PC-3 (cell line): ENCODE data around the gene MYB. TPM values are rescaled to one million over a fixed set of nuclear protein-coding genes. Genes with fewer than 3 reads are reported as not detected.

Experiments used
- ATAC-seq: fragments of 200-7000 bp; cut with Tn5 transposase; 2 replicates; pipeline ENCODE4 v1.9.1; 2020; ENCODE audit warnings: mild to moderate bottlenecking, moderate library complexity
- BruUV-seq: library from RNA; stranded (reverse); fragments of 400-500 nt; replicated peaks from 2 replicates; lab custom pipeline; 2021; lab: Mats Ljungman, UMichigan
- CTCF ChIA-PET: fragments of 300-600 bp; sonication (Branson Sonifier 250); formaldehyde crosslinking; loops from one replicate; lab custom pipeline; 2022; ENCODE audit warnings: antibody characterized with exemption; lab: Charles Lee
- POLR2A ChIA-PET: fragments of 300-600 bp; sonication (Branson Sonifier 250); formaldehyde crosslinking; loops from one replicate; lab custom pipeline; 2022; ENCODE audit warnings: antibody characterized with exemption; ENCODE audit not compliant: unreplicated experiment; lab: Charles Lee
- DNase-seq: peaks from one replicate; pipeline ENCODE4 v3.0.0-alpha.2; 2015
- H2AFZ ChIP-seq: fragments of 300-600 bp; sonication (generic); 2 replicates; pipeline ENCODE4 v1.6.0; 2016; ENCODE audit warnings: antibody characterized with exemption, low read length
- H3F3A ChIP-seq: fragments of 300-600 bp; sonication (generic); one replicate; pipeline ENCODE4 v1.6.0; 2017; ENCODE audit warnings: antibody characterized with exemption, low read length, control low read depth, mild to moderate bottlenecking; ENCODE audit not compliant: unreplicated experiment
- H3K27ac ChIP-seq: fragments of 300-600 bp; sonication (generic); 2 replicates; pipeline ENCODE4 v1.5.1; 2016; ENCODE audit warnings: mild to moderate bottlenecking, low read length
- H3K27me3 ChIP-seq: fragments of 300-600 bp; sonication (generic); 2 replicates; pipeline ENCODE4 v1.6.1; 2016; ENCODE audit warnings: low read length, mixed read lengths
- H3K36me3 ChIP-seq: fragments of 300-600 bp; sonication (generic); 2 replicates; pipeline ENCODE4 v1.6.1; 2016; ENCODE audit warnings: low read depth, mixed run types, low read length, mixed read lengths
- H3K4me1 ChIP-seq: fragments of 300-600 bp; sonication (generic); 2 replicates; pipeline ENCODE4 v1.5.1; 2016; ENCODE audit warnings: low read length; ENCODE audit not compliant: insufficient read depth
- H3K4me2 ChIP-seq: fragments of 300-600 bp; sonication (generic); 2 replicates; pipeline ENCODE4 v1.6.0; 2016; ENCODE audit warnings: low read length
- H3K4me3 ChIP-seq: fragments of 300-600 bp; sonication (generic); 2 replicates; pipeline ENCODE4 v1.5.1; 2016; ENCODE audit warnings: mild to moderate bottlenecking, low read length, mixed read lengths
- H3K79me2 ChIP-seq: fragments of 300-600 bp; sonication (generic); 2 replicates; pipeline ENCODE4 v1.6.1; 2017; ENCODE audit warnings: low read length, mixed read lengths
- H3K9ac ChIP-seq: fragments of 300-600 bp; sonication (generic); 2 replicates; pipeline ENCODE4 v1.6.0; 2016; ENCODE audit warnings: mild to moderate bottlenecking, low read length
- H3K9me2 ChIP-seq: fragments of 300-600 bp; sonication (generic); replicated peaks from 2 replicates; pipeline ENCODE4 v1.6.1; 2016; ENCODE audit warnings: mixed run types, low read length, mixed read lengths
- H3K9me3 ChIP-seq: fragments of 300-600 bp; sonication (generic); 2 replicates; pipeline ENCODE4 v1.6.1; 2016; ENCODE audit warnings: low read length, mixed read lengths
- H4K20me1 ChIP-seq: fragments of 300-600 bp; sonication (generic); 2 replicates; pipeline ENCODE4 v1.6.1; 2016; ENCODE audit warnings: low read length, mixed read lengths
- EZH2 ChIP-seq: fragments of 300-600 bp; sonication (generic); IDR thresholded peaks from one replicate; pipeline ENCODE4 v1.6.1; 2017; ENCODE audit warnings: antibody characterized with exemption, mild to moderate bottlenecking, low read length; ENCODE audit not compliant: unreplicated experiment
- EZH2phosphoT487 ChIP-seq: fragments of 300-600 bp; sonication (generic); IDR thresholded peaks from 2 replicates; pipeline ENCODE4 v1.6.1; 2018; ENCODE audit warnings: mild to moderate bottlenecking, antibody characterized with exemption, low read length, borderline replicate concordance
- intact Hi-C: fragments of 100-400 bp; cut with micrococcal nuclease; formaldehyde crosslinking; loops from 2 replicates; pipeline ENCODE4 v1.9.0; 2023
- total RNA-seq: library from RNA; depleted of rRNA; stranded (reverse); fragments of >200 nt; gene quantifications from 2 replicates; pipeline ENCODE4 v1.2.3, GENCODE V29; 2014
- TF ChIP-seq, protein P1 (sequence below): fragments of 300-600 bp; sonication (generic); conservative IDR thresholded peaks from 2 replicates; pipeline ENCODE4 v1.5.1; 2017; ENCODE audit warnings: antibody characterized with exemption, low read depth, mild to moderate bottlenecking, low read length

The MYB gene
- total RNA-seq, 1 experiment from 2014 or later: 4.4 TPM

GRCh38 chr6:135219346-135219745, 38.2 kb downstream of the MYB start:
- DNase-seq (no peak), ATAC-seq (no peak)
- Histone ChIP-seq H2AFZ (no peak overlapping the region), H3K4me3 (no peak overlapping the region), H3K9ac (no peak overlapping the region), H3F3A (no peaks in the 10 kb centered on the region), H4K20me1 (no peaks in the 10 kb centered on the region), H3K4me2 (no peak overlapping the region), H3K9me3 (no peaks in the 10 kb centered on the region), H3K4me1 (no peaks in the 10 kb centered on the region), H3K79me2 (no peaks in the 10 kb centered on the region), H3K27ac (no peak overlapping the region), H3K9me2 (no peaks in the 10 kb centered on the region), H3K27me3 (no peaks in the 10 kb centered on the region), H3K36me3 (no peaks in the 10 kb centered on the region)
- ChIA-PET POLR2A (no interaction called here), CTCF (no interaction called here)
- intact Hi-C loops: no loop called here
- BruUV-seq: no TSS peak
- TF ChIP-seq, protein P1, sequence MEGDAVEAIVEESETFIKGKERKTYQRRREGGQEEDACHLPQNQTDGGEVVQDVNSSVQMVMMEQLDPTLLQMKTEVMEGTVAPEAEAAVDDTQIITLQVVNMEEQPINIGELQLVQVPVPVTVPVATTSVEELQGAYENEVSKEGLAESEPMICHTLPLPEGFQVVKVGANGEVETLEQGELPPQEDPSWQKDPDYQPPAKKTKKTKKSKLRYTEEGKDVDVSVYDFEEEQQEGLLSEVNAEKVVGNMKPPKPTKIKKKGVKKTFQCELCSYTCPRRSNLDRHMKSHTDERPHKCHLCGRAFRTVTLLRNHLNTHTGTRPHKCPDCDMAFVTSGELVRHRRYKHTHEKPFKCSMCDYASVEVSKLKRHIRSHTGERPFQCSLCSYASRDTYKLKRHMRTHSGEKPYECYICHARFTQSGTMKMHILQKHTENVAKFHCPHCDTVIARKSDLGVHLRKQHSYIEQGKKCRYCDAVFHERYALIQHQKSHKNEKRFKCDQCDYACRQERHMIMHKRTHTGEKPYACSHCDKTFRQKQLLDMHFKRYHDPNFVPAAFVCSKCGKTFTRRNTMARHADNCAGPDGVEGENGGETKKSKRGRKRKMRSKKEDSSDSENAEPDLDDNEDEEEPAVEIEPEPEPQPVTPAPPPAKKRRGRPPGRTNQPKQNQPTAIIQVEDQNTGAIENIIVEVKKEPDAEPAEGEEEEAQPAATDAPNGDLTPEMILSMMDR: no peak
- TF ChIP-seq EZH2: no peak
- no peak for TF ChIP-seq EZH2phosphoT487

- Histone ChIP-seq H3K4me2 (no peak overlapping the region), H3K27me3 (no peaks in the 10 kb centered on the region), H3K4me3 (no peak overlapping the region), H4K20me1 (no peaks in the 10 kb centered on the region), H2AFZ (no peak overlapping the region), H3K79me2 (no peaks in the 10 kb centered on the region), H3F3A (no peaks in the 10 kb centered on the region), H3K9ac (no peak overlapping the region), H3K9me2 (no peaks in the 10 kb centered on the region), H3K9me3 (no peaks in the 10 kb centered on the region), H3K4me1 (no peaks in the 10 kb centered on the region), H3K36me3 (no peaks in the 10 kb centered on the region), H3K27ac (no peak overlapping the region)
- intact Hi-C loops: no loop called here
- ChIA-PET POLR2A (no interaction called here), CTCF (no interaction called here)
- no peak for TF ChIP-seq EZH2phosphoT487
- TF ChIP-seq, protein P1: no peak
- TF ChIP-seq EZH2: no peak
- no peak for ATAC-seq
- no peak for DNase-seq
- no TSS peak for BruUV-seq
These were observed 39.9 kb downstream of the MYB start for GRCh38 chr6:135221042-135221441.

GRCh38 chr6:135221505-135221904, 40.4 kb downstream of the MYB start:
- ChIA-PET CTCF (no interaction called here), POLR2A (no interaction called here)
- Histone ChIP-seq H3K27me3 (no peaks in the 10 kb centered on the region), H3K79me2 (no peaks in the 10 kb centered on the region), H2AFZ (no peak overlapping the region), H3K4me1 (no peaks in the 10 kb centered on the region), H3K36me3 (no peaks in the 10 kb centered on the region), H3K4me3 (no peak overlapping the region), H4K20me1 (no peaks in the 10 kb centered on the region), H3K27ac (no peak overlapping the region), H3F3A (no peaks in the 10 kb centered on the region), H3K9ac (no peak overlapping the region), H3K9me2 (no peaks in the 10 kb centered on the region), H3K9me3 (no peaks in the 10 kb centered on the region), H3K4me2 (no peak overlapping the region)
- BruUV-seq: no TSS peak
- DNase-seq (no peak), ATAC-seq (no peak)
- intact Hi-C loops: no loop called here
- TF ChIP-seq EZH2phosphoT487 (no peak), EZH2 (no peak)
- TF ChIP-seq, protein P1: no peak
